ENCODE data around the gene BIRC2. TPM values are rescaled to one million over a fixed set of nuclear protein-coding genes. Genes with fewer than 3 reads are reported as not detected.
A peak's percentile ranks its signal among the peaks of the same experiment; 100 is the strongest.

The BIRC2 gene
- total RNA-seq, 2 donors from 2014 or later, result 45.4 to 55.3 TPM

- Histone ChIP-seq H3K4me1 (ENCODE audit: control insufficient read depth, insufficient read depth, low read length) (peaks cover 11% of the 10 kb centered on the region), H3K27ac (ENCODE audit: low read depth, low read length) (no peak overlapping the region), H3K27me3 (ENCODE audit: control insufficient read depth, insufficient read depth, low read length, poor library complexity, severe bottlenecking) (no peaks in the 10 kb centered on the region), H3K4me3 (ENCODE audit: low read length) (no peak overlapping the region), H3K9me3 (ENCODE audit: control insufficient read depth, low read length) (no peaks in the 10 kb centered on the region), H3K36me3 (ENCODE audit: control insufficient read depth, insufficient read depth, low read length) (peaks cover 60% of the 10 kb centered on the region), H3K9ac (ENCODE audit: extremely low read depth, low read length, poor library complexity, severe bottlenecking) (no peak overlapping the region)
- no peak for TF ChIP-seq CTCF (conservative IDR thresholded peaks at IDR 0.05)
- WGBS, 2 experiments (ENCODE audit: insufficient coverage in 1 of 2, insufficient read length in 1 of 2), result 91 to 100% methylated on average over 1 to 3 of the region's 3 CpGs
- H3K9me3 Mint-ChIP-seq, result no peaks in the 10 kb centered on the region
- no peak for DNase-seq
- no peaks in the 10 kb centered on the region for H3K27me3 Mint-ChIP-seq (ENCODE audit: insufficient read depth)
- no peak overlapping the region for H3K4me3 Mint-ChIP-seq
- H3K4me1 Mint-ChIP-seq, result peaks cover 63% of the 10 kb centered on the region
- H3K27ac Mint-ChIP-seq, result no peak overlapping the region
- H3K36me3 Mint-ChIP-seq (ENCODE audit: low read depth), result peaks cover 60% of the 10 kb centered on the region
Measured at GRCh38 chr11:102382384-102382783, 35.4 kb downstream of the BIRC2 start.

GRCh38 chr11:102383839-102384238 lies 36.8 kb downstream of the BIRC2 start:
- Histone ChIP-seq H3K9ac (ENCODE audit: extremely low read depth, low read length, poor library complexity, severe bottlenecking) (no peak overlapping the region), H3K4me3 (ENCODE audit: low read length) (no peak overlapping the region), H3K4me1 (ENCODE audit: control insufficient read depth, insufficient read depth, low read length) (peaks cover 11% of the 10 kb centered on the region), H3K9me3 (ENCODE audit: control insufficient read depth, low read length) (peaks cover 4% of the 10 kb centered on the region), H3K27me3 (ENCODE audit: control insufficient read depth, insufficient read depth, low read length, poor library complexity, severe bottlenecking) (no peaks in the 10 kb centered on the region), H3K36me3 (ENCODE audit: control insufficient read depth, insufficient read depth, low read length) (peaks cover 58% of the 10 kb centered on the region), H3K27ac (ENCODE audit: low read depth, low read length) (no peak overlapping the region)
- Mint-ChIP-seq H3K27me3 (ENCODE audit: insufficient read depth) (no peaks in the 10 kb centered on the region), H3K27ac (peak overlapping the region; percentile 82), H3K36me3 (ENCODE audit: low read depth) (peaks cover 55% of the 10 kb centered on the region), H3K9me3 (no peaks in the 10 kb centered on the region), H3K4me1 (peaks cover 63% of the 10 kb centered on the region), H3K4me3 (no peak overlapping the region)
- DNase-seq, result no peak
- TF ChIP-seq CTCF (conservative IDR thresholded peaks at IDR 0.05), result no peak
- 94 to 100% methylated on average over 2 to 3 of the region's 3 CpGs for WGBS, 2 experiments (ENCODE audit: insufficient coverage in 1 of 2, insufficient read length in 1 of 2)

- H3K4me1 ChIP-seq (ENCODE audit: control insufficient read depth, insufficient read depth, low read length), result peaks cover 11% of the 10 kb centered on the region
- H3K27ac ChIP-seq (ENCODE audit: low read depth, low read length), result no peak overlapping the region
- Mint-ChIP-seq H3K36me3 (ENCODE audit: low read depth) (peaks cover 55% of the 10 kb centered on the region), H3K9me3 (no peaks in the 10 kb centered on the region), H3K27ac (peak overlapping the region; percentile 82), H3K27me3 (ENCODE audit: insufficient read depth) (no peaks in the 10 kb centered on the region), H3K4me1 (peaks cover 61% of the 10 kb centered on the region), H3K4me3 (peak overlapping the region; percentile 1)
- peak; percentile 48 for DNase-seq
- no peak for TF ChIP-seq CTCF (conservative IDR thresholded peaks at IDR 0.05)
- H3K36me3 ChIP-seq (ENCODE audit: control insufficient read depth, insufficient read depth, low read length), result peaks cover 58% of the 10 kb centered on the region
- H3K9me3 ChIP-seq (ENCODE audit: control insufficient read depth, low read length), result peaks cover 10% of the 10 kb centered on the region
- no peak overlapping the region for H3K4me3 ChIP-seq (ENCODE audit: low read length)
- H3K9ac ChIP-seq (ENCODE audit: extremely low read depth, low read length, poor library complexity, severe bottlenecking), result no peak overlapping the region
- 88 to 98% methylated on average over 4 to 15 of the region's 15 CpGs for WGBS, 2 experiments (ENCODE audit: insufficient coverage in 1 of 2, insufficient read length in 1 of 2)
- H3K27me3 ChIP-seq (ENCODE audit: control insufficient read depth, insufficient read depth, low read length, poor library complexity, severe bottlenecking), result no peaks in the 10 kb centered on the region
Measured at GRCh38 chr11:102384419-102385079, 37.5 kb downstream of the BIRC2 start.
